Suprapubic skin (tissue), 4 donors: ENCODE data around the gene CAMK1D.

ENCODE experiments used
- EP300 ChIP-seq: sonication (generic); formaldehyde crosslinking; IDR thresholded peaks from one replicate; pipeline ENCODE4 v1.6.1; 2017; ENCODE audit warnings: antibody characterized with exemption
- POLR2A ChIP-seq, 2 donors: fragments of 450-650 bp; IDR thresholded peaks; one replicate each; pipeline ENCODE4 v1.6.1; 2017; ENCODE audit warnings: antibody characterized with exemption in 2 of 2, mild to moderate bottlenecking in 2 of 2, moderate library complexity in 2 of 2
- POLR2AphosphoS5 ChIP-seq, 3 donors: sonication (generic); formaldehyde crosslinking; IDR thresholded peaks; one replicate each; pipeline ENCODE4 v1.6.1; 2017; ENCODE audit warnings: antibody characterized with exemption in 3 of 3
- TF ChIP-seq, protein P1 (sequence below), 2 donors: fragments of 200-600 bp in 1 of 2; fragments of 450-650 bp in 1 of 2; sonication (generic) in 1 of 2; IDR thresholded peaks; one replicate each; pipeline ENCODE4 v1.5.1; 2016 to 2019; ENCODE audit warnings: antibody characterized with exemption in 2 of 2, mild to moderate bottlenecking in 1 of 2, moderate library complexity in 1 of 2

DNA sequence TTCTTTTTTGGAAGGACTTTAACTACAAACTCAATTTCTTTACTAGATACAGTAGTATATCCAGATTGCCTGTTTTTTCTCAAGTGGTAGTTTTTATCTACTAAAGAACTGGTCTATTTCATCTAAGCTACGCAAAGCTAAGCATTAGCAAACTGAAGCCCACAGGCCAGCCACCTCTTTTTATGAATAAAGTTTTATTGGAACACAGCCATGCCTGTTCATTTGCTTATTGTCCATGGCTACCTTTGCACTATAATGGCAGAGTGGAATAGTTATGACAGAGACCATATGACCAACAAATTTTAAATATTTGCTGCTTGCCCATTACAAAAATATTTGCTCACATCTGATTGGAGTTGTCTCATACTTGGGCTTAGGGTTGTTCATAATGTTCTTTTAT lies 168.7 kb downstream of the CAMK1D start:
- TF ChIP-seq, protein P1, sequence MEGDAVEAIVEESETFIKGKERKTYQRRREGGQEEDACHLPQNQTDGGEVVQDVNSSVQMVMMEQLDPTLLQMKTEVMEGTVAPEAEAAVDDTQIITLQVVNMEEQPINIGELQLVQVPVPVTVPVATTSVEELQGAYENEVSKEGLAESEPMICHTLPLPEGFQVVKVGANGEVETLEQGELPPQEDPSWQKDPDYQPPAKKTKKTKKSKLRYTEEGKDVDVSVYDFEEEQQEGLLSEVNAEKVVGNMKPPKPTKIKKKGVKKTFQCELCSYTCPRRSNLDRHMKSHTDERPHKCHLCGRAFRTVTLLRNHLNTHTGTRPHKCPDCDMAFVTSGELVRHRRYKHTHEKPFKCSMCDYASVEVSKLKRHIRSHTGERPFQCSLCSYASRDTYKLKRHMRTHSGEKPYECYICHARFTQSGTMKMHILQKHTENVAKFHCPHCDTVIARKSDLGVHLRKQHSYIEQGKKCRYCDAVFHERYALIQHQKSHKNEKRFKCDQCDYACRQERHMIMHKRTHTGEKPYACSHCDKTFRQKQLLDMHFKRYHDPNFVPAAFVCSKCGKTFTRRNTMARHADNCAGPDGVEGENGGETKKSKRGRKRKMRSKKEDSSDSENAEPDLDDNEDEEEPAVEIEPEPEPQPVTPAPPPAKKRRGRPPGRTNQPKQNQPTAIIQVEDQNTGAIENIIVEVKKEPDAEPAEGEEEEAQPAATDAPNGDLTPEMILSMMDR (IDR thresholded peaks at IDR 0.05): no peak
- TF ChIP-seq POLR2A (IDR thresholded peaks at IDR 0.05) (no peak), EP300 (no peak), POLR2AphosphoS5 (IDR thresholded peaks at IDR 0.05) (no peak)
